Fibroblast of mammary gland (primary cell): Measurements from ENCODE around the gene ARMC2.

Experiments
- DNase-seq: peaks from one replicate; pipeline ENCODE4 v3.0.0-alpha.2; 2010; ENCODE audit warnings: low read depth
- H3K4me3 ChIP-seq: 2 replicates; pipeline ENCODE4 v1.5.1; 2011; ENCODE audit warnings: low read depth, mild to moderate bottlenecking, low read length, moderate library complexity; ENCODE audit not compliant: control insufficient read depth
- CTCF ChIP-seq: conservative IDR thresholded peaks from 2 replicates; pipeline ENCODE4 v1.5.1; 2011; ENCODE audit warnings: low read depth, low read length, inconsistent platforms; ENCODE audit not compliant: control insufficient read depth, insufficient read depth

Gene ARMC2

GRCh38 chr6:109009236-109009961 lies 161.2 kb downstream of the ARMC2 start:
- DNase-seq, result peak; percentile 78
- TF ChIP-seq CTCF, result no peak
- peak overlapping the region; percentile 65 for H3K4me3 ChIP-seq

GRCh38 chr6:109009962-109010704 lies 161.9 kb downstream of the ARMC2 start:
- H3K4me3 ChIP-seq, result peak overlapping the region; percentile 62
- DNase-seq, result no peak
- no peak for TF ChIP-seq CTCF

GRCh38 chr6:109010705-109011102 lies 162.5 kb downstream of the ARMC2 start:
- no peak for DNase-seq

GRCh38 chr6:109013656-109014305 lies 165.6 kb downstream of the ARMC2 start:
- DNase-seq, result no peak
- no peak for TF ChIP-seq CTCF
- no peak overlapping the region for H3K4me3 ChIP-seq

More at GRCh38 chr6:109010705-109011102, 162.5 kb downstream of the ARMC2 start:
- no peak for TF ChIP-seq CTCF
- H3K4me3 ChIP-seq, result no peak overlapping the region

- DNase-seq, result no peak
- H3K4me3 ChIP-seq, result no peak overlapping the region
- TF ChIP-seq CTCF, result no peak
Observed at GRCh38 chr6:109014606-109015005, 166.4 kb downstream of the ARMC2 start.

- DNase-seq, result no peak
- no peak overlapping the region for H3K4me3 ChIP-seq
- no peak for TF ChIP-seq CTCF
Observed at GRCh38 chr6:109015176-109015575, 167.0 kb downstream of the ARMC2 start.
